ENCODE data around the gene TRPC5OS.

Gene TRPC5OS

DNA sequence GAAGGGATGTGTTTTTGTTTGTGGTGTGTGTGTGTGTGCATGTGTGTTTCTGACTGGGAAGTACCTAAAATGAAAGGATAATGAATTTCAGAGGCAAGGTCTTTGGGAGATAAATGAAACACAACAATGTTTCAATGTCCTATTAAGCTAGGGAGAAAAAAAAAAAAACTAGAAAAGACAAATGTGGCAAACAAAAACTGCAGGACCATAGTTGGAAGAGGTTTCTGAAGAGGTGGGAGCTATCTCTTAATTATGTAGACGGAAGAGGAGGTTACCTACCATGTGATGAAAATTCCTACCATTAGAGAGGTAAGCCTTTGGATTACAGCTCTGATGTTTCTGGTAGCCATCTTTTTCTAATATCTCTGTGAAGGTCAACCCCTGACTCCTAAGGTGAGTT lies at the start of gene TRPC5OS:
Gene TRPC5OS (plus strand): TSS at position 301 of the 400 bp plus-strand sequence. CDS start 25,669 bp downstream, outside the sequence.
- DNase-seq (ENCODE audit: low read depth in 2 of 3, low spot score in 1 of 3), result no peak

DNA sequence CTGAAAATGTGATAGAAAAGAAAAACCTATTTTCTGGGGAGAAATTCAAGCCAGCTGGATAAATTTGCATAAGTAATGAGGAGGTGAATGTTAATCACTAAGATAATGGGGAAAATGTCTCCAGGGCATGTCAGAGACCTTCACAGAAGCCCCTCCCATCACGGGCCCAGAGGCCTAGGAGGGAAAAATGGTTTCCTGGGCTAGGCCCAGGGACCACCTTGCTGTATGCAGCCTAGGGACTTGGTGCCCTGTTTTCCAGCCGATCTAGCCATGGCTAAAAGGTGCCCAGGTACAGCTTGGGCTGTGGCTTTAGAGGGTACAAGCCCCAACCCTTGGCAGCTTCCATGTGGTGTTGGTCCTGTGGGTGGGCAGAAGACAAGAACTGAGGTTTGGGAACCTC lies 46.6 kb upstream of the TRPC5OS start:
- DNase-seq (ENCODE audit: low read depth in 2 of 3, low spot score in 1 of 3), result no peak

DNA sequence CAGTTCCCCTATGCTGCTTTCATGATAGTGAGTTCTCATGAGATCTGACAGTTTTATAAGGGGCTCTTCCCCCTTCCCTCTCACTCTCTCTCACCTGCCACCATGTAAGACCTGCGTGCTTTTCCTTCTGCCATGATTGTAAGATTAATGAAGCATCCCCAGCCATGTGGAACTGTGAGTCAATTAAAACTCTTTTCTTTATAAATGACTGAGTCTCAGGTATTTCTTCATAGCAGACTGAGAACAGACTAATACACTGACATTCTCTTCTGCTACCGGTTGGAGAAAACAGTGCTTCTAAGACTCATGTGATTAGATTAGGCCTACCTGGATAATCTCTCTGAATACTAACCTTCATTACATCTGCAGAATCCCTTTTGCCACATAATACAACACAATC lies 45.4 kb upstream of the TRPC5OS start:
- no peak for DNase-seq (ENCODE audit: low read depth in 2 of 3, low spot score in 1 of 3)

DNA sequence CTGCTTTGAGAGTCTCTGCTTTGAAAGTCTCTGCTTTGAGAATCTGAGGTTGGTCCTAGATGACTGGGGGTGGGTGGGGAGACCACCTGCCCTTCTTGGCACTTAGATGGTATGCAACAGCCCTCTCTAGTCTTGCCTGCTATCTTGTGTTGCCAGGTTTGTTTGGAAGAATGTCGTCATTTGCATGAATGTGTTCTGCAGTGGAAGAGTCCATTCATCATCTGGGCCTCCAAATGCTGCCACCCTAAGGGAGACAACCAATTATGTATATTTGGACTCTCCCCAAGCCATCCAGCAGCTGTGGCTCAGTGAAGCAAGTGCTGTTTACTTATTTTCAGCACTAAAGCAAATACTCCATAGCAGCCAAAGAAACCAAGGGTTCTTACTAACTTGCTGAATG lies 44.6 kb upstream of the TRPC5OS start:
- no peak for DNase-seq (ENCODE audit: low read depth in 2 of 3, low spot score in 1 of 3)

DNA sequence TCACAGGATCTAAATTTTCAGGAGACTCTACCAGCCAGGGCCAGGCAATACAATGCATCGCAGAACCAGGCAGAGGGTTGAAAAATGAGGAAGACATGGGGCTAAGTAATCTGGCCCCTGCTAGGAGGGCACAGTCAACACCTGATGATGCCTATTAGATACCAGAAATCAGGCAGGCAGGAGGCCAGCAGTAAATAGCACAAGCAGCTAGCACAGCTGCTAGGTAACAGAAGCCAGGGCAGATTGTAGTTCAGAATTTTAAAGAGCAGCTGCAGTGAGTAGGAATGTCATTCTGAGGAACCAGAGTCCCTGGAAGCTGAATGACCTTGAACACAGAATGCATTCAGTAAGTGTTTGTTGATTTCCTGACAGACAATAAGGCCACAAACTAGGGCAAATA lies 38.8 kb upstream of the TRPC5OS start:
- no peak for DNase-seq (ENCODE audit: low read depth in 2 of 3, low spot score in 1 of 3)

DNA sequence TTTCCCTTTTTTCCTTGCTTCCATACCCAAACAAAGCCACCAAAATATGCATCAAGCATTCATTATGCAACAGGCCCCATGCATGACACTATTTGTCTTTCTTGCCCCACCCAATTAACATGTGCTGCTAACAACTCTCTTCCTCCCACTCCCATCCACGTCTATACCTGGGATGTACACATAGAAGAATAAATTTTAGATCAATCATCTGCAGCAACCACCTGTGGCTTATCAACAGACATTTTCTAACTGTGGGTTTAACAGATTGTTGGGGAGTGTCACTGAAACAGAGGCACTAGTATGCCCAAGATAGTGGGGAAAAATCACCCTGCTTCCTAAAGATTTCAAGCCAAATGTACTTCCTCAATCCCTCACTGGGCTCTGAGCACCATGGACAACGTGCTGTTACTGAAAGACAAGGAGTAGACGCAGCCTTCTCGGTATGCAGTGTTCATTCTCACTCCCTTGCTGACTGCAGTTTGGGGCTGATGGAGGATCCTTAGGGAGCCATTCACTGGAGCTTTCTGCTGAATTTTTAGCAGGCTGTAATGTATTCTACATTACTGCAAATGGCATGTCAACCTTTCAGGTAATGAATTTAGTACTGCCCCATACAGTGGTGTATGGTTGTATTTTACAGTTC lies 28.4 kb upstream of the TRPC5OS start:
- no peak for DNase-seq (ENCODE audit: low read depth in 2 of 3, low spot score in 1 of 3)

DNA sequence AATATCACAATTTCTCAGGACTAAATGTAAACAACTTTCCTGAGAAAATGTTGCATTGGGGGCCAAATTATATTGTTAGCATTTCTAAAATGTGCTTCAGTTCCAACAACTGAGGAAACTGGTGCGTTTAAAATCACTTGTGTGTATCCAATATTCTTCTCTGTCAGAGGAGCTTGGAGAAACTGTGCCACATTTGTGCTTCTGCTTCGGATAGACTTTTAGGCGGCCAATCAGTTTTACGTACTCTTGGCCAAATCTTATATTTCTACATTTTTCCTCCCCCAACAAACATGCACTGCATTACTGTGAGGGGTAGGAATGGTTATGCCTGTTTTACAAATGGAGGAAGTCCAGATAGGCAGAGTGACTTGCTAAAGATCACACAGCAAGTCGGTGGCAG lies 27.4 kb upstream of the TRPC5OS start:
- no peak for DNase-seq (ENCODE audit: low read depth in 2 of 3, low spot score in 1 of 3)

DNA sequence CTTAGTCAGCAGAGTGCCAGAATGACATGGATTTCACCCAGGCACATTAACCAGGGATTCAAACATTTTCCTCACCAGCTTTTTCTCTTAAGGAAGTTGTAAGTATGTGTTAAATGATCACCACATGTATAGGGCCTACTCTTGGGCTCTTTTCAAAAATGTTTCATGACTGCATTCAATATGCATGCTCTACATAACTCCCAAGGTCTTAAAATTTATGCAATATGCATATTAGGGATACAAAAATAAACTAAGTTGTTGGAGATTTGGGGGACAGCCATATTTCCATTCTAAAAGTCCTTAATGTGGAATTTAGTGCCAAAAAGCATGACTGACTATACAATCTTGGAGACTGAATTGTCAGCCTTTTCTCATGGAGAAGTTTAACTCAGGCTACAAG lies 25.0 kb upstream of the TRPC5OS start:
- DNase-seq (ENCODE audit: low read depth in 2 of 3, low spot score in 1 of 3), result no peak

DNA sequence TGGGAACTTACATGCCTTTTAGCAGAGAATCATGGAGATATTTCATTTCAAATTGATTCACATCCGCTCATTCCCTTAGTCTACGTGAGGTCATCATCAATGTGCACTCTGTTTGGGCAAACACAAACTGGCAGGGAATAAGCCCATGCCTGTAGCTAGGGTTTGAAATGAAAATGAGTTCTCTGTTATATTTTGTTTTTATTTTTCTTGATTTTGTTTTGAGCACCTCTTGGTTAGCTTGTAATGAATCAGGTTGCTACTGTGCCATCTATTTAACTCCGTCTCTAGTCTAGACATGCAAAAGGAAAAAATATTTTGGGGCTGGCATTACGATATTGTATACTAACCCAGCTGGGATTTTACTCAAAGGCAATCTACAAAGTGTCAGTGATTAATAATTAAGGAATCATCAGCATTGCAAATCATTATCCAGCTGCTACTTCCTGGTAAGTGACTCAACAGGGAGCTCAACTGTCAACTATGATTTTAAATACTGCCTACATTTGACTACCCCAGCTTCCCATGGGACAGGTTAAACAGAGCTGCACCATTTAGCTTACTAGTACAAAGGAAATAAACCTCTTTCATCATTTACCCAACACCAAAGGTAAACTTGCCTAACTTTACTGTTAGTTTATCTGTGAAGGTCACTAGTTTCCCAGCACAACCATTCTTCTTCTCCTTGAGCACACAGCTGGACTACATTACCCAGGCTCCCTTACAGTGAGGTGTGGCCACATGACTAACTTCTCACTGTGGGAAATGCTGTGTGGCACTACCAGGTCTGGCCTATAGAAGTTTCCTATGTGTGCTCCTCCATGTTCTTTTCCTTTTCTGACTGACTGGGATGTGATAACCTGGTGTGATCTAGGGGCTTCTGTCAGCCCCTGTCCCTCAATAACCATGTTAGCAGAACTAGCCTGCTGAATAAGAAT lies 21.2 kb upstream of the TRPC5OS start:
- DNase-seq (ENCODE audit: low read depth in 2 of 3, low spot score in 1 of 3), result no peak

DNA sequence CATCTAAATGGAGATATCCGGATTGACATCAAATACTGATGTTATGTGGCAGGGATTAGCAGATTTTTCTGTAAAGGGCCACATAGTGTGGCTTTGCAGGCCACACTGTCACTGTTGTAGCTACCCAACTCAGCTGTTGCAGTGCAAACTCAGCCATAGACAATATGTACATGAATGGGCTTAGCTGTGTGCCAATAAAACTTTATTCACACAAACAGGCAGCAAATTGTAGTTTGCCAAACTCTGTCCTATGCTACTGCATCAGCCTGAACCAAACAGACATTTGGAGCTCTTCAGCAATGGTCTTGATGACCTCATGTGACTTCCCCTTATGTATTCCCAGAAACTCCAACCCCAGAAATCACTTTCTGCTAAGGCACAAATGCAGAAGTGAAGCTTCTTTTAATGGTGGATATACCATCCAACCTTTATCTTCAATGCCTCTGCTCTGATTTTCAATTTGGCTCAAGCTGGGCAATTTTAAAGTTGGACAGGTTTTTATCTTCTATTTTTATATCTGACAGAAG lies 18.4 kb upstream of the TRPC5OS start:
- no peak for DNase-seq (ENCODE audit: low read depth in 2 of 3, low spot score in 1 of 3)

DNA sequence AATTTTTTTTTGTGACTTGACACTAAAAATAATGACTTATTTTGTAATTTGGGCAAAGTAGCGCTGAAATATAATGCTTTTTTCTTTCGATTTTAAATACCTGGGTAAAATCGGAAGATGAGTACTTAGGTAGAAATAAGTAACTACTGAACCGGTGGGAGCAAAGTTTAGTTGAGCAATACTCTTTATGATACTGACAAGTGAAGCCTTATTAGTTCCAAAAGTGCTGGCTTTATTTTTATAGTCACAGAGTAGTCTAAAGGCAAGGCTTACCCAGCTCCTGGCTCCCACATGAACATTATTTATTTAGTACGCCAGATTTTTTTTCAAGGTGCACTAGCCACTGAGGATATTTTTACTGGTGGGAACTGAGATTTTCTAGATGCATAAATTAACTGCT lies 14.4 kb upstream of the TRPC5OS start:
- no peak for DNase-seq (ENCODE audit: low read depth in 2 of 3, low spot score in 1 of 3)

DNA sequence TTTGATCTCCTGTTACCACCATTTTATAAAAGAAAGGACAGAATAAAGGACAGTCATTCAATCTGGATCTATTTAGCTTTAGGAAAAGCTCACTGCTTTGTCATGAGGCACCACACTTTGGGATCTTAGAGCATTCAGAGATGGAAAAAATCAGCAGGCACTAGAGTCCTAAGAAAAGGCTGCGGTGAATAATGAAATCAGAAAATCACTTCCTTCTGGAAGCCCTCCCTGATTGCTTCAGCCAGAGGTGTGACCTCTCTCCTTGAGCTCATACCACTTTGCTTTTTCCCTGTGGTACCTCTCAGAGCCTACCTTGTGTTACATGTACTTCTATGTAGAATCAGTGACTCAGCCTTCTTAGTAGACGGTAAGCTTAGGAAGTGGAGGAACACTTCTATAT lies 8.7 kb upstream of the TRPC5OS start:
- no peak for DNase-seq (ENCODE audit: low read depth in 2 of 3, low spot score in 1 of 3)

DNA sequence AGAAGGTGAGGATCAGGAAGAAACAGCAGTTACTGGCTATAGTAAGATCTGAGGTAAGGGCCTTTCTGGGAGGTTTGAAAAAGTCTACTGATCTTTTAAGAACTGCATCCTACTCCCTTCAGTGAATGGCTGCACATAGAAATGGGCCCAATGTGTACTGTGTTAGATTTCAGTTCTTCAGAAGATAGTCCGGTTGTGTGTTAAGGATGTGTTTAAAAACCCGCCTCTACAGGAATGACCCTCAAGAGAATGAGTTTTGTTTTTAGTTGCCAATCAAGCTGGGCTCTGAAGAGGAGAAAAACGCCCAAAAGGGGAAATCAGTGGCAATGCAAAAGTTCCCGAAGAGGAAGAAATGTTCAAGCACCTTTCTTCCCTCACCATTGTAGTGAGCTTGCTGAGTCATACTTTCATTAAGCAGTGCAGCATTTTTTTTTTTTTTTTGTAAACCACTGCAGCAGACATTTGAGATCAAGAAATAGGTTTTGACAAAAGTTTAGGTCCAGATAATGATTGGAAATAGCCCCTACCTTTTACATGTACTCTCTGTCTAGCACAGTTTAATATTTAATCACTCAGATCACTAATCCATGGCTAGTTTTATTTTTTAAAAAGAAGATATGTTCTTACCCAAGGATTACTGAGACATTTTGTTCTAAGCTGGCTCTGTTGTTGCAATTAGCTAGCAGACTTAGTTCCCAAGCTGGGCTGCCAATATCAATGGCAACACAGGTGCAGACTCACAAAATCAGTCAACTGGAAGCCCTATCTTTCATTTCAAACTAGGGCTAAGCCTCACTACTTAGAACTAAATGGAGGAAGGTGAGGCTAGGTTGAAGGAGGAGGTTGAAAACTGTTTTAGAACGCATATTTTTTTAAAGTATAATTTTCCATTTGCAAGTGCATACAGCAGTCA lies 7.0 kb upstream of the TRPC5OS start:
- no peak for DNase-seq (ENCODE audit: low read depth in 2 of 3, low spot score in 1 of 3)

DNA sequence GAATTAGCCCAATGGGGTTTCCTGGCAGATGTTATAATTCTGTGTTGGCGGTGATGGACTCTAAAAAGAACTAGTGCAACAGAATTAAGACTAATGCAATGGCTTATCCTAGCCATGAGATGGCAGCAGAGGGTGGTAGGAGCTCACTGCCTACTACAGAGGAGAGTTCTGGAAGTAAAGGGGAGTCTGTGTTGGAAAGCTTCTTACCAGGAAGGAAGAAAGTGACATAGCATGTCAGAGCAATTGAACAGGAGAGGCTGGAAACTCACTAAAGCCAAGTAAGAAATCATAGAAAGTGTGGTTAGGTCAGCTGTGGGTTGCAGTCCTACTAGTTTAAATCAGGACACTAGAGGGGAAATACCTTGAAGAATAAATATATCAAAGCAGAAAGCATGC lies 6.3 kb upstream of the TRPC5OS start:
- peak in 1 of 3 donors; percentile 10 for DNase-seq (ENCODE audit: low read depth in 2 of 3, low spot score in 1 of 3)

DNA sequence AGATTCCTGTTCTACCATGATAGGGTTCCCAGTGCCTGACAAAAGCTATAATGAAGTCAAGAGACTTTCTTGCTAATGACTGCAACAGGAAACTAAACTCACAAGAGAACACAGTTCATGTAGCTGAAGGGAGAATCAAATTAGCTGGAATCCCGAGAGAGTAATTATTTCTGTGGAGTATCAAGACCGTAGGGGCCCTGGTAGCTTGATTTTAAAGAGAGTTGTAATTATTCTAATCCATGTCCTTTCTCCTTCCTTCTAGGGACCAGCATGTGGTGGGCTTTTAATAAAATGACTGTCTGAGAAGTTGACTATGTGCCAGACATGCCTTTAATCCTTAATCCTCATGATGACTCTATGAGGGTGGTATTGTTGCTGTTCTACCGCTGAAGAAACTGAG lies 1.7 kb upstream of the TRPC5OS start:
- DNase-seq (ENCODE audit: low read depth in 2 of 3, low spot score in 1 of 3), result no peak

DNA sequence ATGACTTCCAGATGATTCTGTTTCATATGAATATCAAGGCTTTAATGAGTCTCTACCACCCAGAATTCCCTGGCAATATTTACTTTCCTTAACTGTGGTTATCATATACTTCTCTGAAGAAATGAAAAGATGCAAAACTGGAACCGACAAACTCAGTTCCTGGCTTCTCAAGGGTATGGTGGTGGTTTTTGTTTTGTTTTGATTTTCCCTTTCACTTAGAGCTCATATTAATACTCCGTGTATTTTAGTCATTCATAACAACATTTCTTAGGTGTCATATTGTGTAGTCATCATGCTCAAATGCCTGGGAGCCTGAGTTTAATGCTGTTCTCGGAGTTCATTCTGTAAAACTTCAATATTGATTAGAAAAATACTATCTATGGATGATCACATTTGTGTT lies 665 bp downstream of the TRPC5OS start:
- DNase-seq (ENCODE audit: low read depth in 2 of 3, low spot score in 1 of 3), result no peak

DNA sequence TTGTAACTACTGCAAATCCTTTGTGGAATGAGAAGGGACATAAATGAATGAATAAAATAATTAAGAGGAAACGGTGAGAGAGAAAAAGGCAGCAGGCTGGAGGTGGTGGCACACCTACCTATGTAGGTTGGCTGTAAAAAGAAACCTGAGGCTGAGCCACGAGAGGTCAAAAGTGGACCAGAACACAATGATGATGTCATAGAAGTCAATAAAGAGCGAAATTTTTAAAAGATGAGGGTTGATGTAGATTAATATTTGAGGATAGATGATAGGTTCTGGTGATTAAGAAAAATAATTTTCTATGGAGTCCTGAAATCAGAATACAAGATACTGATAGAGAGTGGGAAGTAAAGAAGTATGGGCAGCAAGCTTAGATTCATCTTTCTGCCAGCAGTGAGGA lies 1.7 kb downstream of the TRPC5OS start:
- DNase-seq (ENCODE audit: low read depth in 2 of 3, low spot score in 1 of 3), result no peak

DNA sequence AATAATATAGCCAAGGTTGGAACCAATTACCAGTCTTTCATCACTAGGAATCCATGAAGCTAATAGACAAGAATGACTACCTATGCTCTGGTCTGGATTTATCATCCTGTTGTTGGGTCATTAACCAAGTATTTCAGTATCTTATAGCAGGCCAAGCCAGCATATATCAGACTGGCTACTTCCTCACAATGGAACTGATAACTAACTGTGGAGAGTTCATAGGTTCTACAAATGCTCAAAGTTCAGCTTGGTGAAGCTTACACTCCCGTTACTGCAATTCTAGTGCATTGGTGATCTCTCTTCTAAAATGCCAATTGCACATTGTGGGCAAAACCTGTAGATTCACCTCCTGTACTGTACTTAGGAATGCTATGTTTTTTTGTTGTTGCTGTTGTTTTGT lies 4.8 kb downstream of the TRPC5OS start:
- no peak for DNase-seq (ENCODE audit: low read depth in 2 of 3, low spot score in 1 of 3)

DNA sequence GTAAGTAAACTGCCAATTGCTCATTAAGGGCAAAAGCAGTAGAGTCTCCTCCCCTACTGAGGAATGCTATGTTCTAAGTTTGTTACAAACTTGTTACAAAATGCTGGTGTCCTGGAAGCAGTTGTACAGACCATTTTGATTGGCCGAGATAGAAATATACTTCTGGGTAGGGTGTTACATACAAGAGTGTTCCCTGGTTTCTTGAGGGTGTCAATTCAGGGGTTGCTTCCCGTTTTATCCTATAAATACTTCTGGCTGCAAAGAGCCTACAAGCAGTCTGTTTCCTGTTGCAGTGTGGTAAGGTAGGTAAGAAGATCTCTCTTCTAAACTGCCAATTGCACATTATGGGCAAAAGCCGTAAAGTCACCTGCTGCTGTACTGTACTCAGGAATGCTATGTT lies 5.7 kb downstream of the TRPC5OS start:
- DNase-seq (ENCODE audit: low read depth in 2 of 3, low spot score in 1 of 3), result no peak

DNA sequence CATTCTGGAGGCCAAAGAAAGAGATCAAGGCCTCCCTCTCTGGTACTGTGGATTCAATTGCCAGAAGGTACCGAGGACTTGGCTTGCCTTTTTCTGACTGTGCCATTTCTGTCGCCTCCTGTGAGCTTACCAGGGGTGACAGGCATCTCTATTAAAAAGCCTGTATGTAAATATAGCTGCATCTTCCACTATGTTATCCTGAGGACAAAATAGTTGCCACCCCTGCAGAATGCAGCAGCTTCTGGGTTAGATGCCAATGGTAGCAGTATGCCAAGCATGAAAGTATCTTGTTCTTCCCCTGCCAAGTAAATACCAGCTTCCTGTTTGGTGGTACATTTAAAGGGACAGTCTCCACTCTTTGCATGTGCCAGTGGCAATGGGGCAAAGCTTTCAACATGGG lies 10.7 kb downstream of the TRPC5OS start:
- no peak for DNase-seq (ENCODE audit: low read depth in 2 of 3, low spot score in 1 of 3)

DNA sequence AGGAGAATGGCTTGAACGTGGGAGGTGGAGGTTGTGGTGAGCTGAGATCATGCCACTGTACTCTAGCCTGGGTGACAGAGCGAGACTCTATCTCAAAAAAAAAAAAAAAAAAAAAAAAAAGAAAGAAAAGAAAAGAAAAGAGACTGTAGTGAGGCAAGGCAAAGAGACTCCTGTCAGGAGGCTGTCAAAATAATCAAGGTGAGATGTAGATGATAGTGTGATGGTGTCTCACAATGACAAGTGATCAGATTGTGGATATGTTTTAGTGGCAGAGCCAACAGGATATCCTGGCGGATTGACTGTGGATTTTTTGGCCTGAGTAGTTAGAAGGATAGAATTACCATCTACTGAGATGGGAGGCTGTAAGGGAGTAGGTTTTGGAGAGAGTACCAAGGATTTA lies 12.6 kb downstream of the TRPC5OS start:
- no peak for DNase-seq (ENCODE audit: low read depth in 2 of 3, low spot score in 1 of 3)
